ENCODE data around the gene JRKL.
A peak's percentile ranks its signal among the peaks of the same experiment; 100 is the strongest.
"Not testable (repeated sequence)": the region's sequence is repeated elsewhere in the genome, so short reads cannot be mapped to it uniquely, and the experiment has no call there.

JRKL gene

GRCh38 chr11:96394773-96395172, 5.0 kb downstream of the JRKL start:
- DNase-seq (ENCODE audit: low read depth) = no peak

GRCh38 chr11:96396637-96397036, 6.8 kb downstream of the JRKL start:
- no peak for DNase-seq (ENCODE audit: low read depth)

- DNase-seq (ENCODE audit: low read depth) = no peak
Measured at GRCh38 chr11:96397863-96398262, 8.1 kb downstream of the JRKL start.

- DNase-seq (ENCODE audit: low read depth) = no peak
Measured at GRCh38 chr11:96400697-96401096, 10.9 kb downstream of the JRKL start.

GRCh38 chr11:96411412-96411811, 21.6 kb downstream of the JRKL start:
- DNase-seq (ENCODE audit: low read depth) = not testable (repeated sequence)

GRCh38 chr11:96412761-96413381, 23.1 kb downstream of the JRKL start:
- no peak for DNase-seq (ENCODE audit: low read depth)

GRCh38 chr11:96413408-96413807, 23.6 kb downstream of the JRKL start:
- DNase-seq (ENCODE audit: low read depth) = no peak

- peak; percentile 63 for DNase-seq (ENCODE audit: low read depth)
Measured at GRCh38 chr11:96424693-96425092, 34.9 kb downstream of the JRKL start.

GRCh38 chr11:96430668-96431067, 40.9 kb downstream of the JRKL start:
- DNase-seq (ENCODE audit: low read depth) = no peak

- DNase-seq (ENCODE audit: low read depth) = not testable (repeated sequence)
Measured at GRCh38 chr11:96432654-96433053, 42.8 kb downstream of the JRKL start.
